Measurements from ENCODE around the gene ZNF175. TPM values are rescaled to one million over a fixed set of nuclear protein-coding genes. Genes with fewer than 3 reads are reported as not detected.

The ZNF175 gene
- total and polyA plus RNA-seq, 5 donors from 2014 or later = 0.88 to 5.2 (median 2.7) TPM

DNA sequence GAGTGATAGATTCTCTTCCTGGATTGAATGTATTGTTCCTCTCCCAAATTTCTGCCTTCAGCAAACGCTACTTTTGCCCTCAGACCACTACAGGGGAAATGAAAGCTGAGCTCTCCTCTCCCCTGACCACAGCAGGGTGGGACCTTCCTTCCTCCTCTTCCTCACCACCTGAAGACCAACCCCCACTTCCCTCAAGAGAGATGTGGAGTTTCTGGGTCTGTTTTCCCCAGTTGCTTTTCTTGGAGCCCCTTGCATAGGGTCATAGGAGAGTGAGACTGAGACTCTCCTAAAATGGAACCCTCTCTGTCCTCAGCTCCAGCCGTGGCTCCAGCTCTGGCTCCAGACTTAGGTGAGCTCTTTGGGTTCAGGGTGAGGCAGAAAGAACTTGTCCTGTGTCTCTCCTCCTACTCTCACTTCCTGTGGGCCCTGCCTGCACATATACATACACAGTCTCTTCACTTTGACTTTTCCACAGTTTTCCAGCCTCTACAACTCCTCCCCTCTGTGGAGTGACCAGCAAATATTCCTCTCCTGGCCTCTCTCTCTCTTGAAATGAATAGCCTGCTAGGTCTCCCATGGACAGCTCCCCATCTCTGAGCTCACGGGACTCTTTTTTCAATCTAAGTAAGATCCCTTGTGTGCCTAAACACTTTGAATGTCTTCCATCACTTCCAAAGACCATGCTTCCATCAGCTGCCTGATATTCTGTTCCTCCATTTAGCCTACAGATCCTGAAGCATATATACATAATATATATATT lies 19.2 kb upstream of the ZNF175 start:
- H3K4me1 ChIP-seq (ENCODE audit: control insufficient read depth, insufficient read depth, low read length, poor library complexity, severe bottlenecking) = no peaks in the 10 kb centered on the region

DNA sequence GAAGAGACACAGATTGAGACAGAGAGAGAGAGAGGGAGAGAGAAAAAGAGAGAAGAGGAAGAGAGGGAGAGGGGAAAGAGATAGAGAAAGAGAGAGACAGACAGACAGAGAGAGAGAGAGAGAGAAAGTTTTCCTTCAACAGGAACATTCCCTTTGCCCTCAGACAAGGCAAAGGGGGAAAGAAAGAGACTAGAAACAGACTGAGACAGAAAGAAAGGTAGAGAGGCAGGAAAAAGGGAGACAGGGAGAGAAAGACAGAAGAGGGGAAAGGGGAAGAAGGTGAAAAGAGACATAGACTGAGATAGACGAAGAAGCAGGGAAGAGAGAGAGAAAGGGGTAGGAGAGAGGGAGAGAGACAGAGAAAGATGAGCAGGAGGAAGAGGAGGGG lies 18.5 kb upstream of the ZNF175 start:
- Histone ChIP-seq H3K27ac (ENCODE audit: insufficient read depth, low read length, poor library complexity, severe bottlenecking) (no peak overlapping the region), H3K4me3 (ENCODE audit: low read depth, low read length) (no peak overlapping the region), H3K4me1 (ENCODE audit: control insufficient read depth, insufficient read depth, low read length, poor library complexity, severe bottlenecking) (no peaks in the 10 kb centered on the region), H3K9me3 (ENCODE audit: control insufficient read depth in 2 of 2, low read length in 2 of 2) (no peaks in the 10 kb centered on the region), H3K27me3 (ENCODE audit: control insufficient read depth, insufficient read depth, low read length) (peaks cover 4% of the 10 kb centered on the region), H3K36me3 (ENCODE audit: control insufficient read depth, insufficient read depth, low read length) (no peaks in the 10 kb centered on the region)
- Mint-ChIP-seq H3K27ac (no peak overlapping the region), H3K36me3 (peaks cover 4% of the 10 kb centered on the region), H3K27me3 (peaks cover 26% of the 10 kb centered on the region), H3K9me3 (peaks cover 0 to 9% (median 0%) of the 10 kb centered on the region in 7 donors), H3K4me3 (no peak overlapping the region), H3K4me1 (peaks cover 0 to 14% (median 2%) of the 10 kb centered on the region in 4 donors)
- ATAC-seq (ENCODE audit: low read depth in 2 of 2) (no peak), DNase-seq (no peak)

More for the DNA sequence above, 19.2 kb upstream of the ZNF175 start:
- ATAC-seq (ENCODE audit: low read depth in 2 of 2) = no peak
- Histone ChIP-seq H3K27ac (ENCODE audit: insufficient read depth, low read length, poor library complexity, severe bottlenecking) (no peak overlapping the region), H3K36me3 (ENCODE audit: control insufficient read depth, insufficient read depth, low read length) (no peaks in the 10 kb centered on the region), H3K4me3 (ENCODE audit: low read depth, low read length) (no peak overlapping the region), H3K9me3 (ENCODE audit: control insufficient read depth in 2 of 2, low read length in 2 of 2) (no peaks in the 10 kb centered on the region), H3K27me3 (ENCODE audit: control insufficient read depth, insufficient read depth, low read length) (peaks cover 3% of the 10 kb centered on the region)
- Mint-ChIP-seq H3K36me3 (peaks cover 4% of the 10 kb centered on the region), H3K27ac (no peak overlapping the region), H3K27me3 (peaks cover 27% of the 10 kb centered on the region), H3K9me3 (peaks cover 0 to 9% (median 0%) of the 10 kb centered on the region in 7 donors), H3K4me1 (peaks cover 0 to 14% (median 2%) of the 10 kb centered on the region in 4 donors), H3K4me3 (no peak overlapping the region)
- DNase-seq = no peak

DNA sequence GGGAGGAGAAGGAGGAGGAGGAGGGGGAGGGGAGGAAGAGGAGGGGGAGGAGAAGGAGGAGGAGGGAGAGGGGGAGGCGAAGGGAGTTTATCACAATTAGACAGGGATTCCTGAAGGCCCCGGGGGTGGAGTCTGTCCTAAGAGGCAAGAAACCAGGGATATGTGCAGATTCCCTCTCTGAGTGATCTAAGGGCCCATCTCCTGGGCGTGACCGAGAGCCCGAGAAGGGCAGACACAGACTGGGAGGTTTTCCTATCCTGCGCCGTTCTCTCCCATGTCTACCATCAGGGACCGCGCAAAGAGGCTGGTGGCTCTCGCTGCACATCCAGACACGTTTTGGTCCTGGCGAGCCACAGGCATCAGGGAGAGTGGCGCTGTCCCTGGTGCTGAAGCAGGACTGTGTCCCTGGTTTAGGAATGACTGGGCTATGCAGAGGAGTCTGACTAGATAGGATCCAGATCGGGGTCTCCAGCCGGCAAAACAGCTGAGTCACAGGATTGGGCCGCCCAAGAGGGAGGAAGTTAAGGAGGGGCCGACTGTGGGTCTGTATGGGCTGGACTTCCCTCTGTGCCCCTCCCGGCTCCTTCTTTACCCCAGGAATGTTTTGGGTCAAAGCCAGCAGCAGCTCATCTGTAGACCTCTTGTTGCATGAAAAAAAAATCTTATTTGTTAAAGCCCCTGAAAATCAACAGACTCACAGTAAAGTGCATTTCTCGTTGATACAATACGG lies 17.9 kb upstream of the ZNF175 start:
- H3K27ac ChIP-seq (ENCODE audit: insufficient read depth, low read length, poor library complexity, severe bottlenecking) = no peak overlapping the region
- peaks cover 21% of the 10 kb centered on the region for H3K27me3 Mint-ChIP-seq
- no peaks in the 10 kb centered on the region for H3K4me1 ChIP-seq (ENCODE audit: control insufficient read depth, insufficient read depth, low read length, poor library complexity, severe bottlenecking)
- H3K27ac Mint-ChIP-seq = no peak overlapping the region
- peaks cover 0 to 9% (median 0%) of the 10 kb centered on the region in 7 donors for H3K9me3 Mint-ChIP-seq
- no peaks in the 10 kb centered on the region for H3K9me3 ChIP-seq (ENCODE audit: control insufficient read depth in 2 of 2, low read length in 2 of 2)
- H3K4me3 ChIP-seq (ENCODE audit: low read depth, low read length) = no peak overlapping the region
- peaks cover 0 to 14% (median 2%) of the 10 kb centered on the region in 4 donors for H3K4me1 Mint-ChIP-seq
- no peak for ATAC-seq (ENCODE audit: low read depth in 2 of 2)
- no peaks in the 10 kb centered on the region for H3K36me3 ChIP-seq (ENCODE audit: control insufficient read depth, insufficient read depth, low read length)
- no peak overlapping the region for H3K4me3 Mint-ChIP-seq
- DNase-seq = no peak
- H3K36me3 Mint-ChIP-seq = peaks cover 4% of the 10 kb centered on the region
- peaks cover 4% of the 10 kb centered on the region for H3K27me3 ChIP-seq (ENCODE audit: control insufficient read depth, insufficient read depth, low read length)

DNA sequence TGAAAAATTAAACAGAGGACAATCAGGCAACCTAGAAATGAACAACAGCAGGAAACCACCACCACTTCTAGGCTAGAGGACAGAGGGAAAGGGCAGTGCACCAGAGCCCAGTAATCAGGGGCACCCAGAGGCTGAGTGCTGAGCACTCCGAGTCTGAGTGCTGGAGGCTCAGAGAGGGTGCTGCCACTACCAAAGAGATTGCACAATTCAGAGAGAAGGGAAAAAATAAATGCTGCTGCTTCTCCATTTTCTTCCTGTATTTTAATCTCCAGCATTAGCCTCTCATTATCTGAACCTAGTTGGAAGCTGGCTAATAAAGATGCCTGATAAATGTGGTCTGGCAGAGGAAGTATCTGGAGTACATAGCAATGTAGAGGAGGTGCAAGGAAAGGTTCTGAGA lies 11.8 kb upstream of the ZNF175 start:
- no peaks in the 10 kb centered on the region for H3K36me3 ChIP-seq (ENCODE audit: control insufficient read depth, insufficient read depth, low read length)
- no peak for ATAC-seq (ENCODE audit: low read depth in 2 of 2)
- H3K9me3 Mint-ChIP-seq = peaks cover 0 to 5% (median 0%) of the 10 kb centered on the region in 7 donors
- H3K27ac ChIP-seq (ENCODE audit: insufficient read depth, low read length, poor library complexity, severe bottlenecking) = no peak overlapping the region
- DNase-seq = no peak
- H3K4me3 ChIP-seq (ENCODE audit: low read depth, low read length) = no peak overlapping the region
- H3K4me1 ChIP-seq (ENCODE audit: control insufficient read depth, insufficient read depth, low read length, poor library complexity, severe bottlenecking) = no peaks in the 10 kb centered on the region
- H3K4me1 Mint-ChIP-seq = no peaks in the 10 kb centered on the region
- peaks cover 12% of the 10 kb centered on the region for H3K27me3 ChIP-seq (ENCODE audit: control insufficient read depth, insufficient read depth, low read length)
- no peaks in the 10 kb centered on the region for H3K9me3 ChIP-seq (ENCODE audit: control insufficient read depth in 2 of 2, low read length in 2 of 2)
- H3K27ac Mint-ChIP-seq = no peak overlapping the region
- peaks cover 24% of the 10 kb centered on the region for H3K27me3 Mint-ChIP-seq
- H3K4me3 Mint-ChIP-seq = no peak overlapping the region
- H3K36me3 Mint-ChIP-seq = no peaks in the 10 kb centered on the region

DNA sequence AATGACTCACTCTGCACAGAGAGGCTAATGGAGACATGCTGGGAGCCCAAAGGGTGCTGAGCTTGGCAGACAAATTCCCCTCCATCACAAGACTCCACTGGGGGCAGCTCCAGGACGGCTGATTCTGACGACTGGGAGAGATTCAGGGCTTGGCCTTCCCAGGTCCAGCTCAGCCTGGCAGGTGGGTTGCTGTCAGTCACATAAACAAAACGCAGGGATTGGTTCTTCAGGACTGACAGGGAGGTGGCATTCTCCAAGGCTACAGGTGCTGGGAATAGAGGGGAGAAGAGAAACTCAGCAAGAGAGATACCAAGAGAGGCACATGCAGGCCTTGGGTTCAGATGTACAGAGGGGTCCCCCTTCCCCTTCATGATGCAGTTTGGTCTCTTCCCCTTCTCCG lies 10.7 kb upstream of the ZNF175 start:
- Mint-ChIP-seq H3K27me3 (peaks cover 29% of the 10 kb centered on the region), H3K4me3 (no peak overlapping the region), H3K36me3 (no peaks in the 10 kb centered on the region), H3K9me3 (peaks cover 0 to 5% (median 0%) of the 10 kb centered on the region in 7 donors), H3K4me1 (no peaks in the 10 kb centered on the region), H3K27ac (no peak overlapping the region)
- Histone ChIP-seq H3K36me3 (ENCODE audit: control insufficient read depth, insufficient read depth, low read length) (no peaks in the 10 kb centered on the region), H3K4me1 (ENCODE audit: control insufficient read depth, insufficient read depth, low read length, poor library complexity, severe bottlenecking) (no peaks in the 10 kb centered on the region), H3K4me3 (ENCODE audit: low read depth, low read length) (no peak overlapping the region), H3K27me3 (ENCODE audit: control insufficient read depth, insufficient read depth, low read length) (peaks cover 13% of the 10 kb centered on the region), H3K27ac (ENCODE audit: insufficient read depth, low read length, poor library complexity, severe bottlenecking) (no peak overlapping the region), H3K9me3 (ENCODE audit: control insufficient read depth in 2 of 2, low read length in 2 of 2) (no peaks in the 10 kb centered on the region)
- ATAC-seq (ENCODE audit: low read depth in 2 of 2) (no peak), DNase-seq (no peak)

DNA sequence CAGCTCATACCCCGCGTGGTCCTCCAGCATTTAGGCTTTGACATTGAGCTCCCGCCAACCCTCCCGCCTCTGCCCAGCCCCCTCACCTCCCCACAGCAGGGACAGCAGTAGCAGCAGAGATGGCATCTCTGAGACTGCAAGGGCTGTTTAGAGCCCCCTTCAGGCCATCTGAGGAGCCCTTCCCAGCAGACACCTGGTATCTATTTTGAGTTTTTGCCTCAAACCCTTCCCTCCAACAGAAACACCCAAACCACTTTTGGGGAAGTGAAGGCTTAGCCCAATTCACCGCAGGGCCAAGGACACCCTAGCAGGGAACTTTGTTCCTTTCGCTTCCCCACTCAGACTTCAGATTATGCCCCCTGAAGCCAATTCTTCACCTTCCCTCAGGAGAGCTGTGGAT lies 6.3 kb upstream of the ZNF175 start:
- H3K27me3 ChIP-seq (ENCODE audit: control insufficient read depth, insufficient read depth, low read length) = peaks cover 20% of the 10 kb centered on the region
- H3K4me1 Mint-ChIP-seq = peaks cover 0 to 5% (median 0%) of the 10 kb centered on the region in 4 donors
- H3K4me1 ChIP-seq (ENCODE audit: control insufficient read depth, insufficient read depth, low read length, poor library complexity, severe bottlenecking) = no peaks in the 10 kb centered on the region
- no peak for ATAC-seq (ENCODE audit: low read depth in 2 of 2)
- H3K27ac ChIP-seq (ENCODE audit: insufficient read depth, low read length, poor library complexity, severe bottlenecking) = no peak overlapping the region
- no peak overlapping the region for H3K4me3 ChIP-seq (ENCODE audit: low read depth, low read length)
- no peaks in the 10 kb centered on the region for H3K36me3 ChIP-seq (ENCODE audit: control insufficient read depth, insufficient read depth, low read length)
- H3K36me3 Mint-ChIP-seq = no peaks in the 10 kb centered on the region
- no peak overlapping the region for H3K4me3 Mint-ChIP-seq
- peaks cover 0 to 5% (median 0%) of the 10 kb centered on the region in 7 donors for H3K9me3 Mint-ChIP-seq
- no peak for DNase-seq
- no peaks in the 10 kb centered on the region for H3K9me3 ChIP-seq (ENCODE audit: control insufficient read depth in 2 of 2, low read length in 2 of 2)
- H3K27me3 Mint-ChIP-seq = peaks cover 43% of the 10 kb centered on the region
- no peak overlapping the region for H3K27ac Mint-ChIP-seq

DNA sequence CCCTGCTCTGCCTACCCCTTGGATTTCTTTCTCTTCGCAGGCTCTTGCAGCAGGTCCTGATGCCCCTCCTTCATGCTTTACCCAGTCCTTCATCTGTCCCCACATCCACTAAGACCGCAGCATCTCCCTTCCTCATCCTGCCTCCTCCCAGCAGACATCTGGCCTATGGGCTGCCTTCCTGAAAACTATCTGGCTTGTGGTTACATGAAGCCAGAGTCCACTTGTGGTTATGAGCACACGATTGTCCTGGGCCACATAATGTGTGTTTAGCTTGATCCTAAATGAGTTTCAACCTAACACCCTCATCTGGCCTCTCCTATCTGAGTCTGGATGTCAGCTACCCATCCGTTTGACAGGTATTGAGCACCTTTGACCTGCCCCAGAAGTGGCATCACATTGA lies 5.5 kb upstream of the ZNF175 start:
- H3K4me1 Mint-ChIP-seq = peaks cover 2 to 8% (median 3%) of the 10 kb centered on the region in 4 donors
- H3K4me3 ChIP-seq (ENCODE audit: low read depth, low read length) = no peak overlapping the region
- H3K9me3 Mint-ChIP-seq = peaks cover 0 to 4% (median 0%) of the 10 kb centered on the region in 7 donors
- H3K27me3 Mint-ChIP-seq = peaks cover 37% of the 10 kb centered on the region
- H3K9me3 ChIP-seq (ENCODE audit: control insufficient read depth in 2 of 2, low read length in 2 of 2) = no peaks in the 10 kb centered on the region
- ATAC-seq (ENCODE audit: low read depth in 2 of 2) = no peak
- DNase-seq = no peak
- H3K4me1 ChIP-seq (ENCODE audit: control insufficient read depth, insufficient read depth, low read length, poor library complexity, severe bottlenecking) = peaks cover 4% of the 10 kb centered on the region
- H3K27ac Mint-ChIP-seq = no peak overlapping the region
- no peaks in the 10 kb centered on the region for H3K36me3 Mint-ChIP-seq
- peaks cover 17% of the 10 kb centered on the region for H3K27me3 ChIP-seq (ENCODE audit: control insufficient read depth, insufficient read depth, low read length)
- H3K27ac ChIP-seq (ENCODE audit: insufficient read depth, low read length, poor library complexity, severe bottlenecking) = no peak overlapping the region
- H3K36me3 ChIP-seq (ENCODE audit: control insufficient read depth, insufficient read depth, low read length) = no peaks in the 10 kb centered on the region
- H3K4me3 Mint-ChIP-seq = no peak overlapping the region

Data from CD4-positive, CD25-positive, alpha-beta regulatory T cell (primary cell).